Neuronal stem cell (in vitro differentiated cells): ENCODE results near the gene CFAP99.

Source experiments
- DNase-seq: peaks from one replicate; pipeline ENCODE4 v3.0.0-alpha.2; 2013; ENCODE audit warnings: low spot score
- H2AFZ ChIP-seq: one replicate; pipeline ENCODE4 v1.6.1; 2013; ENCODE audit warnings: mild to moderate bottlenecking, low read length, inconsistent platforms
- H2AK5ac ChIP-seq: 2 replicates; pipeline ENCODE4 v1.6.1; 2013; ENCODE audit warnings: low read depth, mild to moderate bottlenecking, inconsistent platforms, low read length, moderate library complexity, mixed read lengths
- H2BK120ac ChIP-seq: 2 replicates; pipeline ENCODE4 v1.6.1; 2013; ENCODE audit warnings: low read depth, mild to moderate bottlenecking, inconsistent platforms, low read length, moderate library complexity, mixed read lengths
- H2BK12ac ChIP-seq: one replicate; pipeline ENCODE4 v1.6.1; 2013; ENCODE audit warnings: low read length, inconsistent platforms
- H2BK15ac ChIP-seq: 2 replicates; pipeline ENCODE4 v1.6.1; 2013; ENCODE audit warnings: mild to moderate bottlenecking, low read length, inconsistent platforms, mixed read lengths
- H2BK5ac ChIP-seq: one replicate; pipeline ENCODE4 v1.6.1; 2013; ENCODE audit warnings: inconsistent platforms, mild to moderate bottlenecking, low read length, moderate library complexity
- H3K14ac ChIP-seq: one replicate; pipeline ENCODE4 v1.6.1; 2013; ENCODE audit warnings: low read length, inconsistent platforms
- H3K18ac ChIP-seq: 2 replicates; pipeline ENCODE4 v1.6.1; 2013; ENCODE audit warnings: low read length, inconsistent platforms
- H3K23ac ChIP-seq: 2 replicates; pipeline ENCODE4 v1.6.1; 2013; ENCODE audit warnings: low read depth, mild to moderate bottlenecking, mixed read lengths, low read length, inconsistent platforms; ENCODE audit not compliant: poor library complexity
- H3K27ac ChIP-seq: replicated peaks from 3 replicates; pipeline ENCODE4 v1.5.1; 2013; ENCODE audit warnings: low read length, inconsistent platforms
- H3K27me3 ChIP-seq, 3 experiments: 2 replicates each; pipeline ENCODE4 v1.6.1; 2013; ENCODE audit warnings: low read length in 3 of 3, mild to moderate bottlenecking in 2 of 3, inconsistent platforms in 1 of 3, low read depth in 1 of 3, mixed read lengths in 1 of 3, moderate library complexity in 1 of 3; ENCODE audit not compliant: control insufficient read depth in 3 of 3, insufficient read depth in 3 of 3
- H3K36me3 ChIP-seq, 2 donors: replicated peaks in 1 of 2; 2 replicates each; pipeline ENCODE4 v1.6.1; 2013; ENCODE audit warnings: low read length in 2 of 2; ENCODE audit not compliant: control insufficient read depth in 2 of 2, insufficient read depth in 2 of 2
- H3K4ac ChIP-seq: 2 replicates; pipeline ENCODE4 v1.6.1; 2013; ENCODE audit warnings: inconsistent platforms, mild to moderate bottlenecking, low read length, moderate library complexity
- H3K4me1 ChIP-seq, 2 donors: 1 replicate in 1 of 2; 2 replicates in 1 of 2; pipeline ENCODE4 v1.6.1; 2013; ENCODE audit warnings: low read length in 2 of 2, low read depth in 1 of 2; ENCODE audit not compliant: control insufficient read depth in 2 of 2, insufficient read depth in 1 of 2
- H3K4me2 ChIP-seq: one replicate; pipeline ENCODE4 v1.6.1; 2013; ENCODE audit warnings: mild to moderate bottlenecking, low read length, inconsistent platforms; ENCODE audit not compliant: insufficient read depth, poor library complexity, severe bottlenecking
- H3K4me3 ChIP-seq, 2 donors: 2 replicates each; pipeline ENCODE4 v1.5.1; 2013; ENCODE audit warnings: low read length in 2 of 2, mild to moderate bottlenecking in 2 of 2, inconsistent platforms in 1 of 2, moderate library complexity in 1 of 2
- H3K79me1 ChIP-seq: one replicate; pipeline ENCODE4 v1.6.1; 2013; ENCODE audit warnings: low read depth, mild to moderate bottlenecking, inconsistent platforms, low read length, moderate library complexity
- H3K9ac ChIP-seq: one replicate; pipeline ENCODE4 v1.6.1; 2013; ENCODE audit warnings: mild to moderate bottlenecking, low read depth, low read length, inconsistent platforms; ENCODE audit not compliant: poor library complexity
- H3K9me3 ChIP-seq, 2 donors: replicated peaks in 1 of 2; 2 replicates each; pipeline versions ENCODE3 to v1.6.1; 2013; ENCODE audit warnings: low read length in 2 of 2, mild to moderate bottlenecking in 2 of 2, inconsistent platforms in 1 of 2, low read depth in 1 of 2, mixed read lengths in 1 of 2, moderate library complexity in 1 of 2; ENCODE audit not compliant: control insufficient read depth in 2 of 2, insufficient read depth in 1 of 2
- H4K8ac ChIP-seq: one replicate; pipeline ENCODE4 v1.6.1; 2013; ENCODE audit warnings: low read depth, mild to moderate bottlenecking, inconsistent platforms, low read length, moderate library complexity
- H4K91ac ChIP-seq: one replicate; pipeline ENCODE4 v1.6.1; 2013; ENCODE audit warnings: low read length, low read depth, mild to moderate bottlenecking, inconsistent platforms; ENCODE audit not compliant: poor library complexity
- WGBS, 2 donors: extraction: QIAGEN DNeasy Blood & Tissue Kit; methylation state at CpG; one replicate each; pipeline ENCODE4 v1.1.7; 2013; ENCODE audit warnings: missing lambda C conversion rate in 2 of 2, mixed read lengths in 1 of 2; ENCODE audit not compliant: insufficient read length in 2 of 2, insufficient replicate concordance in 1 of 2; ENCODE audit errors: extremely low coverage in 2 of 2; 5-methylcytosine and 5-hydroxymethylcytosine counted together

CFAP99 gene

DNA sequence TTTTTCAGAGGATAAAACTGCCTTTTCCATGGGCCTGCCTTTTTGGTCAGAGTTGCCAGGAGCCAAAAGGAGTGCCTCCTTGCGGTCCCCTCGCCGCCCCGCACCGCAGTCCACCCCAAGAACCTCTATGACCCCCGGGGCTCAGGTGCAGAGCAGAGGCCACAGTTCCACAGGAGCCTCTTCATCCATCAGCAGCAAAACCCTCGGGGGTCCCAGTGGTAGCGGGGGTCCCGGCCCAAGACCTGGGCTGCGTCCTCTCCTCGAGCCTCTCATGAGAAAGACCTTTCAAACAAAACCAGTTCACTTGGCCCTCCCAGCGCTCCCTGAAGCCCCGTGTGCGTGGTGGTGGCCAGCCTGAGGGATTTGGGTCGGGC lies 17.2 kb upstream of the CFAP99 start:
- Histone ChIP-seq H3K36me3 (no peaks in the 10 kb centered on the region), H2BK120ac (no peak overlapping the region), H3K4me2 (peak overlapping the region; percentile 43), H3K4me3 (no peak overlapping the region), H3K9ac (no peak overlapping the region), H4K91ac (no peak overlapping the region), H2AK5ac (peak overlapping the region; percentile 40), H3K27me3 (peaks cover 2 to 57% (median 14%) of the 10 kb centered on the region in 3 experiments), H2BK12ac (no peak overlapping the region), H3K9me3 (peaks cover 0 to 2% of the 10 kb centered on the region in 2 donors), H3K27ac (no peak overlapping the region), H4K8ac (no peak overlapping the region), H3K14ac (no peak overlapping the region), H3K4me1 (peaks cover 16 to 18% of the 10 kb centered on the region in 2 donors), H3K4ac (no peak overlapping the region), H2BK15ac (no peak overlapping the region), H2AFZ (peak overlapping the region; percentile 86), H3K18ac (peak overlapping the region; percentile 52), H2BK5ac (no peak overlapping the region), H3K79me1 (no peaks in the 10 kb centered on the region), H3K23ac (no peak overlapping the region)
- no peak for DNase-seq
- WGBS, 2 donors: no CpG with 5 or more reads among the region's 15 CpGs

DNA sequence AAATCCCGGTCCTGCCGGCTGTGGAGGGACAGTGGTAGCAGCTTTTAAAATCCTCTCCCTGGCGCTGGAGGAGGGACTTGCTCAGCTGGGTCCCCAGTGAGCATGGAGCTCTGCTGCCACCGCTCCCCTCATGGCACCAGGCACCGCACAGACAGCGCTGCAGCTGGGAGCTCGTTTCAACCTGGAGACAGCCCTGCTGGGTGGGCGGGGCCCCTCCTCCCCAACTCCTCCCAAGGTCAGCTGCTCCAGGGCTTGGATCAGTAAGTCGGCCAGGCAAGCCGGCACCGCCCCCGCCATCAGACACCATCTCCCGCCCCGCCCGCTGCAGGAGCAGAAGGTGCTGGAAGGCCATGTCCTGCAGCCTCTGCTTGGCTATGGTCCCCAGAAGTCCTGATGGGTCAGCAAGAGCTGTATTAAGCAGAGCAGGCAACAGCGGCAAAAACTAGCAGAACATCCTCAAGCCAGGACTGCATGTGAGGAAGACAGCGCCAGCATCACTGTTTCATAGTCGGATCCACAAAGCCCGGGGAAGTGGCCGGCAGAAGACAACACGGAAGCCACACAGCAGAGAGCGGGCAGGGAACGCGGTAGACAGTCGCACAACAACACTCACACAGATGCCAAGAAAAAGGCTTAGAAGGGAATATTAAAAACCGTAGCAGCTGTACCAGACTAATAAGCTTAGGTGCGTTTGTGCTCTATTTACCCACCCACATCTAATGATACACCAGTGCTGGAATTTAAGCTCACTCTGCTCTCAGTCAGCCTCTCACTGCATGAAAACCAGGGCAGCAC lies 16.5 kb upstream of the CFAP99 start:
- no peak overlapping the region for H2AK5ac ChIP-seq

DNA sequence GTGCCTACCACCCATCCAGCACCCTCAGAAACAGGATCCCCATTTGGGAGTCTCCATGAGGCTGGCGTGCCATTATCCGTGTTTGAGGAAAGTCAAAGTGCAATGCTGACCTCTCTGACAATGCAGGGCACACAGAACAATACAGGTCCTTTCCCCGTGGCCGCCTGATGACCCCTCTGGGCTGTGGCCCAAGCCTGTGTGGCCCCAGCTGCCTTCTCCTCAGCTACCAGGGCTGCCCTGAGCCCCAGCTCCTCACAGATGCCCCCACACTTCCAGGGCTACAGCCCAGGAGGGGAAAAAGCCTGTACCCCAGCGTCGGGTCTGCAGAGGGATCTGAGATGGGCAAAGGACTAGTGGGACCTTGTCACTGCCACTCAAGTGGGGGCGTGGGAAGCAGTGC lies 15.8 kb upstream of the CFAP99 start:
- H2BK120ac ChIP-seq: no peak overlapping the region
- H3K9me3 ChIP-seq: peaks cover 0 to 2% of the 10 kb centered on the region in 2 donors
- no peak overlapping the region for H3K18ac ChIP-seq
- no peak overlapping the region for H2BK12ac ChIP-seq
- H3K4ac ChIP-seq: no peak overlapping the region
- no peak overlapping the region for H2AK5ac ChIP-seq
- H3K4me1 ChIP-seq: peaks cover 16 to 18% of the 10 kb centered on the region in 2 donors
- no peak overlapping the region for H3K9ac ChIP-seq
- H4K8ac ChIP-seq: no peak overlapping the region
- peak overlapping the region in 1 of 2 donors; percentile 56 for H3K4me3 ChIP-seq
- H3K36me3 ChIP-seq: no peaks in the 10 kb centered on the region
- H3K79me1 ChIP-seq: no peaks in the 10 kb centered on the region
- H3K23ac ChIP-seq: no peak overlapping the region
- no CpG with 5 or more reads among the region's 7 CpGs for WGBS, 2 donors
- no peak overlapping the region for H4K91ac ChIP-seq
- H2AFZ ChIP-seq: no peak overlapping the region
- H2BK15ac ChIP-seq: no peak overlapping the region
- peaks cover 2 to 69% (median 14%) of the 10 kb centered on the region in 3 experiments for H3K27me3 ChIP-seq
- H3K14ac ChIP-seq: no peak overlapping the region
- no peak overlapping the region for H2BK5ac ChIP-seq
- H3K4me2 ChIP-seq: no peak overlapping the region
- no peak overlapping the region for H3K27ac ChIP-seq
- DNase-seq: no peak

More for the DNA sequence above, 16.5 kb upstream of the CFAP99 start:
- Histone ChIP-seq H2BK5ac (no peak overlapping the region), H3K27ac (no peak overlapping the region), H3K9ac (no peak overlapping the region), H4K91ac (no peak overlapping the region), H4K8ac (no peak overlapping the region), H3K18ac (peak overlapping the region; percentile 52), H3K79me1 (no peaks in the 10 kb centered on the region), H2BK15ac (no peak overlapping the region), H3K4me1 (peaks cover 16 to 18% of the 10 kb centered on the region in 2 donors), H3K36me3 (no peaks in the 10 kb centered on the region), H3K4me3 (peak overlapping the region; percentile 14 to 59), H2BK120ac (no peak overlapping the region), H3K14ac (no peak overlapping the region), H3K4ac (no peak overlapping the region), H3K9me3 (peaks cover 0 to 2% of the 10 kb centered on the region in 2 donors), H3K4me2 (peak overlapping the region; percentile 43), H3K27me3 (peaks cover 2 to 64% (median 14%) of the 10 kb centered on the region in 3 experiments), H2BK12ac (no peak overlapping the region), H2AFZ (peak overlapping the region; percentile 86), H3K23ac (no peak overlapping the region)
- WGBS, 2 donors: no CpG with 5 or more reads among the region's 27 CpGs
- DNase-seq: peak; percentile 67

DNA sequence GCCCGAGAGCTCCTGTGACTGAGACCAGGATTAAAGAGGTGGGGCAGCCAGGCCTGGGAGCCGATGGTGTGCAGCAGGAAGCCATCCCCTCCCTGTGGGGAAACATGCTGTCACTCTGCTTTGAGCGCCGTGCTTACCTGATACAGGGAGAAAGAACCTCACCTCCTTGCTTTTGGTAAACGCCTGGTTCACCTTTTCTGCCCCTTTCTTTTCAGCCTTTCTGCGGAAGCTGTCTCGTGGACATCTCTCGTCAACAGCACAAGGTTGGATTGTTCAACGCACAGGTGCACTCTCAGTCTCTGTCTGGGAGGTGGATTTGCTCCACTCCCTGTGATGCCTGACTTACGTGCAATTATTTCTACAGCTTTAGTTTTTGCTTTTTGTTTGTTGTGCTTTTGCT lies 12.3 kb upstream of the CFAP99 start:
- no CpG with 5 or more reads among the region's 10 CpGs for WGBS, 2 donors
- no peak overlapping the region for H2AK5ac ChIP-seq
- no peak overlapping the region for H3K4ac ChIP-seq
- H2BK5ac ChIP-seq: no peak overlapping the region
- H3K27ac ChIP-seq: no peak overlapping the region
- H3K14ac ChIP-seq: no peak overlapping the region
- H3K79me1 ChIP-seq: peaks cover 3% of the 10 kb centered on the region
- no peaks in the 10 kb centered on the region for H3K9me3 ChIP-seq
- H2BK12ac ChIP-seq: no peak overlapping the region
- peaks cover 16 to 18% of the 10 kb centered on the region in 2 donors for H3K4me1 ChIP-seq
- no peak for DNase-seq
- peak overlapping the region; percentile 32 for H3K9ac ChIP-seq
- peaks cover 2 to 52% (median 7%) of the 10 kb centered on the region in 3 experiments for H3K27me3 ChIP-seq
- H3K4me3 ChIP-seq: no peak overlapping the region
- H3K4me2 ChIP-seq: no peak overlapping the region
- no peak overlapping the region for H4K8ac ChIP-seq
- H2AFZ ChIP-seq: no peak overlapping the region
- H2BK120ac ChIP-seq: no peak overlapping the region
- H3K23ac ChIP-seq: no peak overlapping the region
- no peak overlapping the region for H3K18ac ChIP-seq
- no peak overlapping the region for H4K91ac ChIP-seq
- no peaks in the 10 kb centered on the region for H3K36me3 ChIP-seq
- no peak overlapping the region for H2BK15ac ChIP-seq
